Neural progenitor cell (in vitro differentiated cells): Measurements from ENCODE around the gene UBE2F. TPM values are rescaled to one million over a fixed set of nuclear protein-coding genes. Genes with fewer than 3 reads are reported as not detected.

ENCODE experiments used
- DNase-seq: peaks from one replicate; pipeline ENCODE4 v3.0.0-alpha.2; 2016; ENCODE audit warnings: low spot score
- H2AFZ ChIP-seq: fragments of 200-600 bp; sonication (generic); replicated peaks from 2 replicates; pipeline ENCODE4 v1.6.1; 2016; ENCODE audit warnings: antibody characterized with exemption
- H3F3A ChIP-seq: fragments of 200-600 bp; sonication (generic); 2 replicates; pipeline ENCODE4 v1.6.1; 2016; ENCODE audit warnings: antibody characterized with exemption, low read depth
- H3K27ac ChIP-seq: fragments of 200-600 bp; sonication (generic); 2 replicates; pipeline ENCODE4 v1.5.1; 2016; ENCODE audit warnings: mild to moderate bottlenecking
- H3K27me3 ChIP-seq: fragments of 200-600 bp; sonication (generic); 2 replicates; pipeline ENCODE4 v1.6.1; 2016; ENCODE audit warnings: mild to moderate bottlenecking, moderate library complexity
- H3K36me3 ChIP-seq: fragments of 200-600 bp; sonication (generic); 2 replicates; pipeline ENCODE4 v1.5.1; 2016
- H3K4me1 ChIP-seq: fragments of 200-600 bp; sonication (generic); 2 replicates; pipeline ENCODE4 v1.6.1; 2016; ENCODE audit warnings: mixed run types
- H3K4me2 ChIP-seq: fragments of 200-600 bp; sonication (generic); 2 replicates; pipeline ENCODE4 v1.6.1; 2016
- H3K4me3 ChIP-seq: fragments of 200-600 bp; sonication (generic); 2 replicates; pipeline ENCODE4 v1.5.1; 2016
- H3K79me2 ChIP-seq: fragments of 200-600 bp; sonication (generic); 2 replicates; pipeline ENCODE4 v1.6.1; 2016; ENCODE audit warnings: low read depth
- H3K9ac ChIP-seq: fragments of 200-600 bp; sonication (generic); 2 replicates; pipeline ENCODE4 v1.6.1; 2016
- H3K9me3 ChIP-seq: fragments of 200-600 bp; sonication (generic); 2 replicates; pipeline ENCODE4 v1.5.1; 2016; ENCODE audit warnings: low read depth
- H4K20me1 ChIP-seq: fragments of 200-600 bp; sonication (generic); 2 replicates; pipeline ENCODE4 v1.6.1; 2016; ENCODE audit warnings: low read depth
- H3K27ac Mint-ChIP-seq: 3 replicates; pipeline ENCODE4 v1.8.0; 2021; ENCODE audit warnings: mixed read lengths
- H3K27me3 Mint-ChIP-seq: 2 replicates; pipeline ENCODE4 v1.8.0; 2022; ENCODE audit warnings: low read depth, mild to moderate bottlenecking, inconsistent platforms, moderate library complexity, mixed read lengths; ENCODE audit not compliant: insufficient read depth
- H3K36me3 Mint-ChIP-seq: 3 replicates; pipeline ENCODE4 v1.8.0; 2021; ENCODE audit warnings: mixed read lengths
- H3K4me1 Mint-ChIP-seq: 3 replicates; pipeline ENCODE4 v1.8.0; 2021; ENCODE audit warnings: mixed read lengths
- H3K4me3 Mint-ChIP-seq: 3 replicates; pipeline ENCODE4 v1.8.0; 2021; ENCODE audit warnings: mild to moderate bottlenecking, moderate library complexity, mixed read lengths
- H3K9me3 Mint-ChIP-seq: 3 replicates; pipeline ENCODE4 v1.8.0; 2020; ENCODE audit warnings: mixed read lengths
- EZH2 ChIP-seq: fragments of 200-600 bp; sonication (generic); IDR thresholded peaks from 2 replicates; pipeline ENCODE4 v1.6.1; 2017; ENCODE audit warnings: antibody characterized with exemption, mild to moderate bottlenecking, moderate library complexity
- EZH2phosphoT487 ChIP-seq: fragments of 200-600 bp; sonication (generic); IDR thresholded peaks from 2 replicates; pipeline ENCODE4 v1.6.1; 2017; ENCODE audit warnings: antibody characterized with exemption
- total RNA-seq: library from RNA; depleted of rRNA; stranded (reverse); fragments of >200 nt; gene quantifications from 2 replicates; pipeline ENCODE4 v1.2.3, GENCODE V29; 2015; ENCODE audit warnings: low replicate concordance
- TF ChIP-seq, protein P1 (sequence below): fragments of 200-600 bp; sonication (generic); IDR thresholded peaks from 2 replicates; pipeline ENCODE4 v1.5.1; 2017; ENCODE audit warnings: antibody characterized with exemption, mild to moderate bottlenecking

UBE2F gene
- total RNA-seq, 1 donor from 2014 or later = 77.4 TPM

DNA sequence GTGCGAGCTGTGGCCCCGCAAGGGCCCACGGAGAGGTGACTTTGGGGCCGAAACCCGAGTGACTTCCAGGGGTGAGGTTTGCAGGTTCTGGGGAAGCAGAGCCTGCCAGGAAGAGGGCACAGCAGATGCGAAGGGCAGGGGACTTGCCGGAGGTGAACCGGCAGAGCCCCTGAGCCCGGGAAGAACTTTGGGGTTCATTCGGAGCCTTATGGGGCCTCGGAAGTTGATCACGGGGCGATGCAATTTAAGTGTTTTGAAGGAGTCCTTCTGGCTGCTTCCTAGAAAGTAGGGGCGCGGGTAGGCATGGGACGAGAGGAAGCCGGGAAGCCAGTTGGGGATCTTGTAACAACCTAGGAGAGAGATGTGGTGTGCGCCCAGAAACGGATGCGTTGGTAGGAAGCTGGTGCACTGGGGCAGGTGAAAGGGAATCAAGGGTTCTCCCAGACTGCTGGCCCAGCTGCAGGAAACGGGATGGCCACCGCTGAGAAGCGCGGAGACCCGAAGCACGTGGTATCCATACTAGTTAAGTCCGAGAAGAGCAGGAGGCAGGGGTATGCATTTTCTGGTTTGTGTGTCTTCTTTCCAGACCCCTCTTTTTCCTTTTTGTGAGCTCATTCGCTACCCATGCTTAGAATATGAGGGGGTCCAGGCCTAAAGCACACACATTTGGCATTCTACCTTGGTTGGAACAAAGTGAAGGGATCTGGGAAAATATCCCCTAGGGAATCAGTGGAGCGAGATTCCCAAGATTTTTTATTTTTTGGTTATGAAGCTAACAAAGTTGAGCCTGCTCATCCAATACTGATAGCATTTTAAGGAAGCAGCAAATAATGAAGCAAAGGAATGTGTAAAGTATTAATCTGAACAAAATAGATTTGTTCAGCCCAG lies 94.7 kb downstream of the UBE2F start:
- H3K27ac ChIP-seq = peak overlapping the region; percentile 12
- Mint-ChIP-seq H3K36me3 (peaks cover 20% of the 10 kb centered on the region), H3K27ac (peak overlapping the region; percentile 90), H3K9me3 (no peaks in the 10 kb centered on the region), H3K4me1 (peaks cover 31% of the 10 kb centered on the region), H3K4me3 (peak overlapping the region; percentile 92), H3K27me3 (peaks cover 5% of the 10 kb centered on the region)
- peak; percentile 62 for DNase-seq
- H3K9me3 ChIP-seq = no peaks in the 10 kb centered on the region
- H4K20me1 ChIP-seq = peaks cover 12% of the 10 kb centered on the region
- no peaks in the 10 kb centered on the region for H3K27me3 ChIP-seq
- peak overlapping the region; percentile 74 for H3K4me2 ChIP-seq
- H3K4me1 ChIP-seq = peaks cover 23% of the 10 kb centered on the region
- peaks cover 46% of the 10 kb centered on the region for H3K79me2 ChIP-seq
- peak overlapping the region; percentile 84 for H2AFZ ChIP-seq
- peak overlapping the region; percentile 57 for H3K9ac ChIP-seq
- no peak for TF ChIP-seq EZH2
- TF ChIP-seq, protein P1, sequence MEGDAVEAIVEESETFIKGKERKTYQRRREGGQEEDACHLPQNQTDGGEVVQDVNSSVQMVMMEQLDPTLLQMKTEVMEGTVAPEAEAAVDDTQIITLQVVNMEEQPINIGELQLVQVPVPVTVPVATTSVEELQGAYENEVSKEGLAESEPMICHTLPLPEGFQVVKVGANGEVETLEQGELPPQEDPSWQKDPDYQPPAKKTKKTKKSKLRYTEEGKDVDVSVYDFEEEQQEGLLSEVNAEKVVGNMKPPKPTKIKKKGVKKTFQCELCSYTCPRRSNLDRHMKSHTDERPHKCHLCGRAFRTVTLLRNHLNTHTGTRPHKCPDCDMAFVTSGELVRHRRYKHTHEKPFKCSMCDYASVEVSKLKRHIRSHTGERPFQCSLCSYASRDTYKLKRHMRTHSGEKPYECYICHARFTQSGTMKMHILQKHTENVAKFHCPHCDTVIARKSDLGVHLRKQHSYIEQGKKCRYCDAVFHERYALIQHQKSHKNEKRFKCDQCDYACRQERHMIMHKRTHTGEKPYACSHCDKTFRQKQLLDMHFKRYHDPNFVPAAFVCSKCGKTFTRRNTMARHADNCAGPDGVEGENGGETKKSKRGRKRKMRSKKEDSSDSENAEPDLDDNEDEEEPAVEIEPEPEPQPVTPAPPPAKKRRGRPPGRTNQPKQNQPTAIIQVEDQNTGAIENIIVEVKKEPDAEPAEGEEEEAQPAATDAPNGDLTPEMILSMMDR = no peak
- no peak for TF ChIP-seq EZH2phosphoT487
- peak overlapping the region; percentile 93 for H3K4me3 ChIP-seq
- peaks cover 23% of the 10 kb centered on the region for H3F3A ChIP-seq
- H3K36me3 ChIP-seq = peaks cover 6% of the 10 kb centered on the region

DNA sequence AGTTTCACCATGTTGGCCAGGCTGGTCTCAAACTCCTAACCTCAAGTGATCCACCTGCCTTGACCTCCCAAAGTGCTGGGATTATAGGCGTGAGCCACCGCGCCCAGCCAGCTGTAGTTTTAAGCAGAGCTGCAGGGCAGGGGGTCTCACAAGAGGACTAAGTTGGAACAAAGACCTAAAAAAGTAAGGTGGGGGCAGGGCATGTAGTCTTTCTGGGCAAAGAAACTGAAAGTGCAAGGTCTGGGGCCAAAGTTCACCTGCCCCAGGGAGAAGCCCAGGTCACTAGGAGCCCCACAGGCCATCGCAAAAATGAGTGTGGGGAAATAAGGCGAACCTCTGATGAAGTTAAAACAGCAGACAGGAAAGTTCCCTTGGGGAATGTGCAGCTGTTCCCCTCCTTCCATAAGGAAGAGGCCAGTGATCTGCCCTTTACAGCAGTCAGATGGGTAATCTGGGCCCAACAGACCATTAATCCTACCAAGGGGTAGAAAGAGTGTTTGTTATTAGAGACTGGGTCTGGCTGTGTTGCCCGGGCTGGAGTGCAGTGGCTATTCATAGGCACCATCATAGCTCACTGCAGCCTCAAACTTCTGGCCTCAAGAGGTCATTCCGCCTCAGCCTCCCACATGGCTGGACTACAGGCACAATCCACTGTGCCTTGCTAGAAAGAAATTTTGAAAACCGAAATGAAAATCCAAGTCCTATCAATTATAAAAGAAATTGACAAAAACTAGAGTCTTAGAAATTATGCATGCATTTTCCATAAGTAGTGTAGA lies 96.8 kb downstream of the UBE2F start:
- H3K9me3 ChIP-seq = no peaks in the 10 kb centered on the region
- H3K36me3 Mint-ChIP-seq = peaks cover 24% of the 10 kb centered on the region
- H3K9ac ChIP-seq = no peak overlapping the region
- H3K4me3 Mint-ChIP-seq = no peak overlapping the region
- no peak overlapping the region for H2AFZ ChIP-seq
- peaks cover 23% of the 10 kb centered on the region for H3K4me1 ChIP-seq
- H3K79me2 ChIP-seq = peaks cover 46% of the 10 kb centered on the region
- peak; percentile 15 for DNase-seq
- H3K27ac Mint-ChIP-seq = no peak overlapping the region
- H3K4me1 Mint-ChIP-seq = peaks cover 31% of the 10 kb centered on the region
- peaks cover 23% of the 10 kb centered on the region for H3F3A ChIP-seq
- no peaks in the 10 kb centered on the region for H3K9me3 Mint-ChIP-seq
- H3K27me3 ChIP-seq = no peaks in the 10 kb centered on the region
- TF ChIP-seq EZH2 (no peak), EZH2phosphoT487 (no peak)
- TF ChIP-seq, protein P1 = no peak
- H3K27ac ChIP-seq = no peak overlapping the region
- H3K4me2 ChIP-seq = peak overlapping the region; percentile 48
- H3K36me3 ChIP-seq = peaks cover 6% of the 10 kb centered on the region
- peaks cover 5% of the 10 kb centered on the region for H3K27me3 Mint-ChIP-seq
- no peak overlapping the region for H3K4me3 ChIP-seq
- H4K20me1 ChIP-seq = peaks cover 12% of the 10 kb centered on the region

DNA sequence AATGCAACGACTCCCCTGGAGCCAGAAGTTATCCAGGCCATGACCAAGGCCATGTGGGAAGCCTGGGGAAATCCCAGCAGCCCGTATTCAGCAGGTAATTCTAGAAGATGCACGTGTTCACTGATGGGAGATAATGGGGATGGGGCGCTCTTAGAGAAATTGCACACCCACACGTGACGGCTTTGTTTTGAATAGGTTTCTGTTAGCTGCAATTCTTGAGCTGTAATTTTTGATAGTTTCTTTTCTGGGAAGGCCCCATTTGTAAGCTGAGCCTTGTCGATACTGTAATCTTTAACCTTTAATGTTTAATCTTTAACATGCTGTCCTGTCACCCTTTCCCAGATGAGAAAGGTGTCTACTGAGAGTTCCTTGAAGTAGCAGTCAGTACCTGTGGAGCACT lies 97.6 kb downstream of the UBE2F start:
- no peak for DNase-seq
- peaks cover 44% of the 10 kb centered on the region for H3K79me2 ChIP-seq
- no peaks in the 10 kb centered on the region for H3K9me3 Mint-ChIP-seq
- H3K27ac ChIP-seq = no peak overlapping the region
- H3K27me3 ChIP-seq = no peaks in the 10 kb centered on the region
- H4K20me1 ChIP-seq = peaks cover 12% of the 10 kb centered on the region
- H3K4me3 Mint-ChIP-seq = no peak overlapping the region
- H3K27me3 Mint-ChIP-seq = peaks cover 5% of the 10 kb centered on the region
- peaks cover 22% of the 10 kb centered on the region for H3K4me1 ChIP-seq
- H2AFZ ChIP-seq = no peak overlapping the region
- H3K4me1 Mint-ChIP-seq = peaks cover 29% of the 10 kb centered on the region
- peaks cover 18% of the 10 kb centered on the region for H3F3A ChIP-seq
- H3K27ac Mint-ChIP-seq = no peak overlapping the region
- no peaks in the 10 kb centered on the region for H3K9me3 ChIP-seq
- TF ChIP-seq, protein P1 = no peak
- no peak for TF ChIP-seq EZH2
- no peak for TF ChIP-seq EZH2phosphoT487
- H3K9ac ChIP-seq = no peak overlapping the region
- no peak overlapping the region for H3K4me3 ChIP-seq
- peaks cover 23% of the 10 kb centered on the region for H3K36me3 Mint-ChIP-seq
- H3K4me2 ChIP-seq = no peak overlapping the region
- peaks cover 6% of the 10 kb centered on the region for H3K36me3 ChIP-seq
